H1 (cell line): ENCODE data around the gene GPATCH4. TPM values are rescaled to one million over a fixed set of nuclear protein-coding genes. Genes with fewer than 3 reads are reported as not detected.
"Not testable (repeated sequence)": the region's sequence is repeated elsewhere in the genome, so short reads cannot be mapped to it uniquely, and the experiment has no call there.

Experiments used
- CTCF ChIA-PET: fragments of 300-600 bp; sonication (Branson Sonifier 250); formaldehyde crosslinking; loops from one replicate; lab custom pipeline; 2021; ENCODE audit not compliant: partially characterized antibody; lab: Charles Lee
- POLR2A ChIA-PET: fragments of 300-600 bp; sonication (Branson Sonifier 250); formaldehyde crosslinking; loops from one replicate; lab custom pipeline; 2021; ENCODE audit warnings: inconsistent platforms; ENCODE audit not compliant: partially characterized antibody; lab: Charles Lee
- DNase-seq, 2 experiments: peaks; one replicate each; pipeline versions ENCODE4 v3.0.0 to v3.0.0-alpha.2; 2010 to 2022; ENCODE audit warnings: low spot score in 2 of 2, low read depth in 1 of 2, mixed read lengths in 1 of 2
- FAIRE-seq: peaks from 2 replicates; lab custom pipeline; 2011; peaks lifted over from hg19 to GRCh38; lab: Jason Lieb, UNC
- H2AFZ ChIP-seq: 2 replicates; pipeline ENCODE4 v1.8.1; 2012; ENCODE audit warnings: low read length, inconsistent platforms
- H2AK5ac ChIP-seq: 2 replicates; pipeline ENCODE4 v1.6.1; 2013; ENCODE audit warnings: low read depth, low read length
- H2BK120ac ChIP-seq: replicated peaks from 2 replicates; pipeline ENCODE3; 2013; ENCODE audit warnings: low read depth, low read length, inconsistent platforms
- H2BK12ac ChIP-seq: 2 replicates; pipeline ENCODE4 v1.6.1; 2013; ENCODE audit warnings: low read depth, low read length
- H2BK15ac ChIP-seq: 2 replicates; pipeline ENCODE4 v1.6.1; 2013; ENCODE audit warnings: low read length
- H2BK20ac ChIP-seq: 2 replicates; pipeline ENCODE4 v1.6.1; 2013; ENCODE audit warnings: low read length
- H2BK5ac ChIP-seq: 2 replicates; pipeline ENCODE4 v1.6.1; 2013; ENCODE audit warnings: low read depth, low read length
- H3K14ac ChIP-seq: 2 replicates; pipeline ENCODE4 v1.6.1; 2013; ENCODE audit warnings: inconsistent platforms; ENCODE audit not compliant: insufficient read length
- H3K18ac ChIP-seq: 2 replicates; pipeline ENCODE4 v1.6.1; 2013; ENCODE audit warnings: low read length; ENCODE audit errors: extremely low read depth
- H3K23ac ChIP-seq: 2 replicates; pipeline ENCODE4 v1.6.1; 2013; ENCODE audit warnings: inconsistent platforms; ENCODE audit not compliant: insufficient read length
- H3K23me2 ChIP-seq: 2 replicates; pipeline ENCODE4 v1.6.1; 2013; ENCODE audit warnings: low read depth, low read length
- H3K27ac ChIP-seq: 2 replicates; pipeline ENCODE4 v1.6.1; 2011; ENCODE audit warnings: low read depth, low read length, inconsistent platforms
- H3K27me3 ChIP-seq, 4 experiments: replicated peaks in 1 of 4; 1 replicate in 1 of 4; 2 replicates in 3 of 4; pipeline versions ENCODE4 v1.6.1 to v1.8.1; 2011 to 2013; ENCODE audit warnings: low read length in 3 of 4, mild to moderate bottlenecking in 3 of 4, inconsistent platforms in 2 of 4, mixed read lengths in 2 of 4, moderate library complexity in 1 of 4; ENCODE audit not compliant: control insufficient read depth in 3 of 4, insufficient read depth in 3 of 4; ENCODE audit errors: extremely low read depth in 1 of 4
- H3K36me3 ChIP-seq, 4 experiments: 2 replicates each; pipeline versions ENCODE4 v1.6.1 to v1.8.1; 2011 to 2013; ENCODE audit warnings: mild to moderate bottlenecking in 4 of 4, low read length in 3 of 4, moderate library complexity in 2 of 4, control low read depth in 1 of 4, inconsistent platforms in 1 of 4; ENCODE audit not compliant: insufficient read depth in 4 of 4, control insufficient read depth in 2 of 4
- H3K4ac ChIP-seq: replicated peaks from 2 replicates; pipeline ENCODE3; 2013; ENCODE audit warnings: low read length, low read depth, mixed read lengths, inconsistent platforms; ENCODE audit not compliant: insufficient read length
- H3K4me1 ChIP-seq, 4 experiments: replicated peaks in 1 of 4; 1 replicate in 1 of 4; 2 replicates in 3 of 4; pipeline versions ENCODE4 v1.6.1 to v1.8.1; 2011 to 2013; ENCODE audit warnings: low read length in 3 of 4, inconsistent platforms in 2 of 4, mixed read lengths in 1 of 4; ENCODE audit not compliant: insufficient read depth in 4 of 4, control insufficient read depth in 3 of 4
- H3K4me2 ChIP-seq, 2 experiments: 2 replicates each; pipeline versions ENCODE4 v1.6.1 to v1.8.1; 2011 to 2013; ENCODE audit warnings: low read depth in 2 of 2, low read length in 2 of 2, control low read depth in 1 of 2, inconsistent platforms in 1 of 2, mild to moderate bottlenecking in 1 of 2; ENCODE audit not compliant: insufficient read depth in 1 of 2
- H3K4me3 ChIP-seq, 4 experiments: fragments of 200-600, 300-600 bp in 1 of 4; sonication (generic), shearing (Covaris generic), sonication (Bioruptor Twin) in 1 of 4; 2 replicates each; pipeline versions ENCODE4 v1.5.1 to v1.8.1; 2011 to 2016; ENCODE audit warnings: low read length in 4 of 4, low read depth in 3 of 4, control low read depth in 2 of 4, inconsistent platforms in 2 of 4, mild to moderate bottlenecking in 2 of 4, mixed read lengths in 1 of 4, moderate library complexity in 1 of 4; ENCODE audit not compliant: insufficient read depth in 2 of 4; ENCODE audit errors: extremely low read depth in 1 of 4
- H3K56ac ChIP-seq: replicated peaks from 2 replicates; pipeline ENCODE3; 2013; ENCODE audit warnings: low read depth, mild to moderate bottlenecking, mixed read lengths, low read length, inconsistent platforms; ENCODE audit not compliant: insufficient read length
- H3K79me1 ChIP-seq: 2 replicates; pipeline ENCODE4 v1.6.1; 2013; ENCODE audit warnings: low read depth, low read length, control low read depth
- H3K79me2 ChIP-seq, 2 experiments: 2 replicates each; pipeline versions ENCODE4 v1.6.1 to v1.8.1; 2012 to 2013; ENCODE audit warnings: low read length in 2 of 2, mild to moderate bottlenecking in 2 of 2, inconsistent platforms in 1 of 2; ENCODE audit not compliant: insufficient read depth in 2 of 2, control insufficient read depth in 1 of 2
- H3K9ac ChIP-seq, 4 experiments: replicated peaks in 1 of 4; 1 replicate in 1 of 4; 2 replicates in 3 of 4; pipeline versions ENCODE4 v1.6.1 to v1.8.1; 2011 to 2013; ENCODE audit warnings: low read depth in 3 of 4, low read length in 3 of 4, control low read depth in 2 of 4, mild to moderate bottlenecking in 2 of 4, moderate library complexity in 2 of 4, inconsistent platforms in 1 of 4; ENCODE audit errors: extremely low read depth in 1 of 4
- H3K9me3 ChIP-seq, 2 experiments: 2 replicates each; pipeline versions ENCODE4 v1.6.1 to v1.8.1; 2012 to 2013; ENCODE audit warnings: mild to moderate bottlenecking in 2 of 2, moderate library complexity in 2 of 2, control low read depth in 1 of 2, inconsistent platforms in 1 of 2, low read depth in 1 of 2, low read length in 1 of 2, mixed read lengths in 1 of 2; ENCODE audit not compliant: insufficient read depth in 2 of 2
- H4K20me1 ChIP-seq, 2 experiments: replicated peaks in 1 of 2; 2 replicates each; pipeline versions ENCODE3 to v1.8.1; 2011 to 2013; ENCODE audit warnings: inconsistent platforms in 2 of 2, low read length in 2 of 2, mild to moderate bottlenecking in 1 of 2; ENCODE audit not compliant: insufficient read depth in 2 of 2, control insufficient read depth in 1 of 2
- H4K5ac ChIP-seq: 2 replicates; pipeline ENCODE4 v1.6.1; 2013; ENCODE audit warnings: low read length, low read depth, mixed read lengths, inconsistent platforms; ENCODE audit not compliant: insufficient read length
- H4K8ac ChIP-seq: 2 replicates; pipeline ENCODE4 v1.8.0; 2013; ENCODE audit warnings: mild to moderate bottlenecking, moderate library complexity, low read length, inconsistent platforms; ENCODE audit not compliant: insufficient read depth; ENCODE audit errors: extremely low read depth
- H4K91ac ChIP-seq: replicated peaks from 2 replicates; pipeline ENCODE3; 2013; ENCODE audit warnings: low read length, mixed read lengths, inconsistent platforms; ENCODE audit not compliant: insufficient read length
- WGBS, 2 experiments: shearing (Covaris generic) in 1 of 2; methylation state at CpG; one replicate each; pipeline versions ENCODE4 v1.1.6 to v1.1.7; 2013 to 2015; ENCODE audit warnings: low lambda C conversion rate in 2 of 2, mixed read lengths in 2 of 2, inconsistent platforms in 1 of 2, low coverage in 1 of 2, missing lambda C conversion rate in 1 of 2; ENCODE audit not compliant: insufficient replicate concordance in 2 of 2, insufficient coverage in 1 of 2, insufficient read length in 1 of 2; ENCODE audit errors: extremely low coverage in 1 of 2, missing lambda C conversion rate in 1 of 2; 5-methylcytosine and 5-hydroxymethylcytosine counted together
- polyA plus RNA-seq, 7 experiments: library from polyadenylated mRNA; depleted of rRNA in 3 of 7; stranded (reverse) in 5 of 7; unstranded in 2 of 7; fragments of >200 nt in 5 of 7; fragments of 200-250 nt in 2 of 7; gene quantifications; 1 replicate in 5 of 7; 2 replicates in 1 of 7; 4 replicates in 1 of 7; pipeline versions ENCODE4 v1.2.1 to v1.2.3, GENCODE V29; 2011 to 2013; ENCODE audit warnings: missing spikeins in 2 of 7, mixed read lengths in 2 of 7
- total RNA-seq: library from RNA; stranded (reverse); fragmentation: NEBNext Ultra II Directional; extraction: Animal tissue kit (Norgen Biotek cat#: 25700); gene quantifications from 2 replicates; pipeline ENCODE4 v1.2.1, GENCODE V29; 2021

Gene GPATCH4
- total and polyA plus RNA-seq, 2 of the 8 experiments (the other 6 are each of a cell fraction or from before 2014, with no cell fraction given): 20.5 to 47.9 TPM

DNA sequence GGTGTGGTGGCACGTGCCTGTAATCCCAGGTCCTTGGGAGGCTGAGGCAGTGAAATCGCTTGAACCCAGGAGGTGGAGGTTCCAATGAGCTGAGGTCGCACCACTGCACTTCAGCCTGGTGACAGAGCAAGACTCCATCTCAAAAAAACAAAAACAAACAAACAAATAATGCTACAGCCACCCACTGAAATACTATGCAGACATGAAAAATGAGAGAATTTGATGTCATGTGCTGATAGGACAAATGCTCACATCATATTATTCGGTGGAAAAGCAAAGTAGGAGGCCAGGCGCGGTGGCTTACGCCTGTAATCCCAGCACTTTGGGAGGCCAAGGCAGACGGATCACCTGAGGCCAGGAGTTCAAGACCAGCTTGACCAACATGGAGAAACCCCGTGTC, 8.8 kb upstream of the GPATCH4 start:
- H2BK120ac ChIP-seq, H3K23ac ChIP-seq, H3K56ac ChIP-seq, H4K8ac ChIP-seq, H4K20me1 ChIP-seq, H3K4ac ChIP-seq, H2BK15ac ChIP-seq, DNase-seq, H3K9me3 ChIP-seq, H3K27ac ChIP-seq, H2BK20ac ChIP-seq, H2BK12ac ChIP-seq, H2BK5ac ChIP-seq, H4K5ac ChIP-seq, H3K4me2 ChIP-seq, H4K91ac ChIP-seq, H3K4me1 ChIP-seq, H3K18ac ChIP-seq, H3K9ac ChIP-seq, FAIRE-seq, H3K27me3 ChIP-seq, H3K79me1 ChIP-seq, H3K36me3 ChIP-seq, H2AFZ ChIP-seq, H3K79me2 ChIP-seq, H3K4me3 ChIP-seq, POLR2A ChIA-PET, H3K14ac ChIP-seq, H2AK5ac ChIP-seq, H3K23me2 ChIP-seq: not testable (repeated sequence)
- CTCF ChIA-PET: interaction anchor here (0.6 to 6.7 kb wide), 9 partner anchors 9 to 39 kb away, joined by 3 to 80 read pairs (median 4); partner anchors contain the start of genes HAPLN2 and TTC24
- 89% methylated on average over 9 of the region's 9 CpGs; no CpG with 5 or more reads in 1 of the 2 experiments for WGBS, 2 experiments
